Fibroblast of pulmonary artery (primary cell): ENCODE data around the gene CX3CR1.

Source experiments
- DNase-seq: peaks from one replicate; pipeline ENCODE4 v3.0.0-alpha.2; 2010; ENCODE audit warnings: low read depth
- H3K4me3 ChIP-seq: replicated peaks from 2 replicates; pipeline ENCODE4 v1.5.1; 2011; ENCODE audit warnings: low read depth, mild to moderate bottlenecking, control low read depth, low read length, moderate library complexity
- CTCF ChIP-seq: IDR thresholded peaks from 2 replicates; pipeline ENCODE4 v1.5.1; 2011; ENCODE audit warnings: mild to moderate bottlenecking, control low read depth, low read length, inconsistent platforms; ENCODE audit errors: missing control alignments

CX3CR1 gene

GRCh38 chr3:39219702-39220101 lies 60.1 kb downstream of the CX3CR1 start:
- no peak overlapping the region for H3K4me3 ChIP-seq
- no peak for TF ChIP-seq CTCF
- no peak for DNase-seq

GRCh38 chr3:39216176-39216790 lies 63.6 kb downstream of the CX3CR1 start:
- no peak for TF ChIP-seq CTCF
- no peak for DNase-seq
- no peak overlapping the region for H3K4me3 ChIP-seq

GRCh38 chr3:39213613-39214012 lies 66.2 kb downstream of the CX3CR1 start:
- TF ChIP-seq CTCF = no peak
- no peak overlapping the region for H3K4me3 ChIP-seq
- no peak for DNase-seq
